GM18861 (cell line): ENCODE results near the gene CXorf58.
A peak's percentile ranks its signal among the peaks of the same experiment; 100 is the strongest.

ENCODE experiments used
- ATAC-seq: cut with Tn5 transposase; IDR thresholded peaks from one replicate; pipeline ENCODE4 v1.9.1; 2021; ENCODE audit not compliant: unreplicated experiment

Gene CXorf58

DNA sequence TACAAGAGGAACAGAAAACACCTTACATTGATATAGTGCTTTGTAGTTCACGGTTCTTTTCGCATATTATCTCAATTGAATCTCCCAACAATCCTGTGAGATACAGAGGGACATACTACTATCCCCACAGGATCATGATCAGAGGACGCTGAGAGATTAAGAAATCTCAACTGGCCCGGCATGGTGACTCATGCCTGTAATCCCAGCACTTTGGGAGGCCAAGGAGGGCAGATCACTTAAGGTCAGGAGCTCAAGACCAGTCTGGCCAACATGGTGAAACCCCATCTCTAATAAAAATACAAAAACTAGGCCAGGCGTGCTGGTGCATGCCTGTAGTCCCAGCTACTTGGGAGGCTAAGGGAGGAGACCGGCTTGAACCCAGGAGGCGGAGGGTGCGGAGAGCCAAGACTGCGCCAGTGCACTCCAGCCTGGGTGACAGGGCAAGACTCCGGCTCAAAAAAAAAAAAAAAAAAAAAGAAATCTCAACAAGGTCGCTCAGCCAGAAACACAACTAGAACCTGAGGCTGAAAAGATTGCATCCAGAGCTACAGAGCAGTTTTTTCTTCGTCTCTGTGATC, 7.5 kb upstream of the CXorf58 start:
- ATAC-seq: no peak

DNA sequence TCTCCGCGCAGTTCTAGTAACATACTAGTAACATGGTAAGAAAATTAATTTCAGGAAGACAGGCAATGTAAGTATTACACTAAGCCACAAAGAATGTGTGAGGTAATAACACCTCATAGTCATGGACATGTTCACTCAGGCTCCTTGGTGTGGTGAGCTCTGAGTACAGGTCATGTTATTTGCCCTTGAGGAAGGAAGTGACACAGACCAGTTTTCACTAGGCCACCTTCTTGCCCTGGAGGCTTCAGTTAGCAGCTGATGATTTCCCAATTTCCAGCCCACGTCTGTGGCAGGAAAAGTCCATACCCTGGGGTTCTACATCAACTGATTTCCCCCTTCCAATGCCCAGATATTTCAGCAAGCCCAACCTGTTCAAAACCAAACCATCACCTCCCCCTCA, 6.7 kb upstream of the CXorf58 start:
- peak; percentile 38 for ATAC-seq

DNA sequence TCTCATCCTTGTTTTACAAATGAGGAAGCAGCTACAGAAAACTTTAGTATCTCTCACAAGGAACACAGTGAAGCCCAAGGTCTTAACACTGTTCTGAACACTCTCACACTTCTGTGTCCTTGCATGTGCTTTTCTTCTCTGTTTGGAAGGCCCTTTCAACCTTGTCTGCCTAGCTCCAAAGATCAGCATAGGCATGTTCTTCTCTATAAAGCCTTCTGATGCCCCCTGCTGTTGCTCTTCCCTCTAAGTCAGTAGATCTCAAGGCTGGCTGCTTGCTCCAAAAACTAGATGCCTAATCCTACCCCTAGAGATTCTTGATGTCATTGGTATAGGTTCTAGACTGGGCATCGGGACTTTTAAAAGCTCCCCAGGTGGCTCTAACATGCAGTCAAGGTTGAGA, 6.0 kb upstream of the CXorf58 start:
- ATAC-seq: peak; percentile 46

DNA sequence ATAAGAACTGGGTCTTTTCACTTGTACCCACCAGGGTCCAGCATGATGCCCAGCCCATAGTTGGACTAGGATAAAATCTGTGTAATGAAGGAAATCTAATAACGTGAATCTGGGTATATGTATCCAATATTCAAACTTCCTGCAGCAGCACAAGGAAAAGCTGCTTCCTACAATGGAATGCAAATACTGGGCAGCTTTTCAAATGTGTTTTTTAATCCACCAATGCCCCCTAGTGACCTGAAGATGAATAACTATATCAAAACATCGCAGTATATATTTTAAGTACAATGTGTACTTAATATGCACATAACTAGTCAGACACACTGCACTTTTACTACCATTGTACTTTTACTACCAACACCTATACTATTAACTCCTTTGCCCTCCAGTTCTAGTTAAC, 5.4 kb upstream of the CXorf58 start:
- ATAC-seq: no peak

DNA sequence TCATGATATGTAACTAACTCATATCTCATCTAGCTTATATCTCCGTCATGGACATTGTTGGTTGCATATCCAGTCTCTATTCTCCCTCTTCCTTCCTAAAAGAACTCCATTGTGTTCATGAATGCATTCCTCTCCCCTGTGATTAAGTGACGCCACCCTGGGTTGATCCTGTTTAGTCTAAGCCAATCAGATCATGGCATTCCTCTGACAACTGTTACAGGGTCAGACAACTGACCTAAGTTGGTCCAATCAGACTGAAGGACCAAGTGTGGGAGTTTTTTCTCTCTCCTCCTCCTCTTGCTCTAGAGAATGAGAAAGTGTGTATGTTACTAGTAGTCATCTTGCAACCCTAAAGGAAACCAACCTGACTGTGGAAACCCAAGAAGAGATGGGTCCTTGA, 3.7 kb upstream of the CXorf58 start:
- ATAC-seq: no peak

DNA sequence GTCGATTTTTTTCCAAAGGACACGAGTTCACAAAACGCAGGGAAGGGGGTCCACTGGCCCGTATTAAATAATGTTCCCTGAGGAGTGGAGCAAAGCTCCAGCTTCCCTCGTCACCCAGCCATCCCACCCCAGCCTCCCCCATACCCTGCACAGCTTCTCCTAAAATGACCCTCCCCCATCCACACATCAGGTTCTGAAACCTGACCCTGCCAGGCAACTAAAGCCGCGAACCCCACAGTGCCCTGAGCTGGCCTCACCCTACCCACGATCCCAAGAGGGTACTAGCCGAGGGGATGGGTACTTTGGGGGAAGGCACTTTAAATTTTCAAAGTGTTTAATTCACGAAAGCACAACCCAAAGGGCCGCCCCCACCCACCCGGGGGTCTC, 702 bp upstream of the CXorf58 start:
- no peak for ATAC-seq

DNA sequence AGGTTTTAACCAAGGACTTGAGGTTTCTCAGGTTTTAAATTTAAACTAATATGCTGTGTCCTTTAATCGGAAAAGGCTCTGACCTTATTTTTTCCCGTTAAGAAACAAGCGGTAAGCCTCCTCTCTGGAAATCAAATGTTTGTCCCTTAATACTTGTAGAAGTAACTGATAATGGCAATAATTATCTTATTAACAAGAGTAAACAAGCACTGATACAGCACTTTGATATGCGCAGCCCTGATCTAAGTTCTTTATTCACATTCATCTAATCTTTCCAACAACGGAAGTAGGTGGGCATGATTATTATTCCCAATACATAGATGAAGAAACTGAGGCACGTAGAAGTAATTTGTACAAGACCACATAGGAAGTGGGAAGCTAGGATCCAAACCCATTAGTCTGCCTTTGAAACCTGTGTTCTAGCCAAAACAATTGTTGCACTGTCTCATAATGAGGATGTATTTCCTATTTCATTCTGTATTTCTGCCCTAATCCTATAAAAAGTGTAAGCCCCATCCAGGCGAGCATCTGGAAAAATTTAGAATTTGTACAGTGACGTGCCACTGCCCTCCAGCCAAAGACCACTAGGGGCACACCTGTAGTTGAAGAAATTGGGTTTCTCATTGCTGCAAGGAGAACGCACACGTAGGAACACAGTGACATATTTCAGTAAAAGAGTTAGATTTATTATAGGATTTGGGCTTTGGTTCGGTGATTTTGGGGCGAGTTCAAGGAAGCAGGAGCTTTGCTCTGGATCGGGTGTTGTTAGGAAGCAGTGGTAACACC, 606 bp downstream of the CXorf58 start:
- no peak for ATAC-seq

DNA sequence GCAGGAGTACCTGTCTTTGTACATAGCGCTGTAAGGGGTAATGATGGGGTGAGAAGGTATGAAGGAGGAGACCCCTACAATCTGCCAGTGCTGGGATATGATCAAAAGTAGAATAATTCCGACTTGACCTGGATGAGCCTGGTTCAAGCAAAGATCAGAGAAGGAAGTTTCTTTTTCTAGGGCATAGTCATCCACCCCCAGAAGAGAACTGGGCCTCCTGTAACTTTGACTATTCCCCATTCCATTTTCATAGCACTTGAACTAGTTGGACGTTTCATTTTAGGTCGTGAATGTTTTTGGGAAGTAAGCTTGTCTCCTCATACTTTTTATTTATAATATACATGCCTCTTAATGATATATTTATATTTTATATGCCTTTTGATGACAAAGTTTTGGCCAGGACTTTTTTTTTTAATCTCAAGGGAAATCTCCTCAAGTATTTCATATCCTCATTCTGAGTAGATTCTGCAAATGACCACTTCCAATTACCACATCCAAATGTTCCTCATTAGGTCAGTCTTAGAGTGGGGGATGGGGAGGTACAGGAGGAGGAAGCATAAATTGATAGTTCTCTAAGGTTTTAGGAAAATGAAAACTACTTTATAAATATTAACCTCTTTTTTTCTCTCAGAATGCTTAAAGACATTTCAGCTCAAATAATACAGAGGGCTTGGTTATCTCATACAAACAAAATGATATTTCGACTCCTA, 3.5 kb downstream of the CXorf58 start:
- ATAC-seq: no peak

DNA sequence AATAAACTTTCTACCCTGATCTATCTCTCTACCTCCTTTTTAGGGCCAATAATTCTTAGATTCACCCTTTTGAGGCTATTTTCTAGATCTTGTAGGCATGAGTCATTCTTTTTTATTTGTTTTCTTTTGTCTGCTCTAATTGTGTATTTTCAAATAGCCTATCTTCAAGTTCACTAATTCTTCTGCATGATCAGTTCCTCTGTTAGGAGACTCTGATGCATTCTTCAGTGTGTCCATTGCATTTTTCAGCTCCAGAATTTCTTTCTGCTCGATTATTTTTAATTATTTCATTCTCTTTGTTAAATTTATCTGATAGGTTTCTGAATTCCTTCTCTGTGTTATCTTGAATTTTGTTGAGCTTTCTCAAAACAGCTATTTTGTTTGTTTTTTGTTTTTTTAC, 11.3 kb downstream of the CXorf58 start:
- ATAC-seq: no peak

DNA sequence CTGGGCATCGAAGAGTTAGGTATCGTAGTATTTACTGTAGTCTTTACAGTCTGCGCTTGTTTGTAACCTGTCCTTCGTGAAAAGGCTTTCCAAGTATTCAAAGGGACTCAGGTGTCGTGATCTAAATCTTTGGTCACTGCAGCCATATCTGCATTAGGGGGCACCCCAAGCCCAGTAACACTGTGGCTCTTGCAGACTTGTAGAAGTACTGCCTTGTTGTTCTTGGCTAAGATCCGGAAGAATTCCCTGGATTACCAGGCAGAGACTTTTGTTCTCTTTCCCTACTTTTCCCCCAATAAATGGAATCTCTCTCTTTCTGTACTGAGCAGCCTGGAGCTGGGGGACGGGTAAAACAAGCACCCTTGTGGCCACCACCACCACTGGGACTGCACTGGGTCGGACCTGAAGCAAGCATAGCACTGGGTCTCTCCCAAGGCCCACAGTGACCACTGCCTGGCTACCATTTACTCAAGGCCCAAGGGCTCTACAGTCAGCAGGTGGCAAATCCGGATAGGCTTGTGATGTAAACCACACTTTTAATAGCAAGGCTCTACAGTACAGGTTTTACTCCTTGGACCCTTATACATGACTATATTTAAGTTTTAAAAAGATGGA, 12.0 kb downstream of the CXorf58 start:
- no peak for ATAC-seq

DNA sequence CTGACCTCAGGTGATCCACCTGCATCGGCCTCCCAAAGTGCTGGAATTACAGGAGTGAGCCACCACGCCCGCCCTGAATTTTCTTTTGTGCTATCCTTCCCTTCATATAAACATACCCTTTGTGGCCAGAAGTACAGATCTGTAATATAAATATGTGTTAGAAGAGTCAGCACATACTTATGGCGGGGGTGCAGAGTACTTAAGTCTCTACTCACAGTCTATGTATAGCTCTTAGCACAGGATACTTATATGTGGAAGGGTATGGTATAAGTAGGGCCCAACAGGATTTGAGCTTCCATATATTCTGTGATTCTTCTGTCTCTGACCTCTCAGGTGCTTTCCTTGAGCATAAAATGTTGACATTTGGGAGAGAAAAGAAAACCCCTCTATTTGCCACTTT, 18.2 kb downstream of the CXorf58 start:
- ATAC-seq: no peak

DNA sequence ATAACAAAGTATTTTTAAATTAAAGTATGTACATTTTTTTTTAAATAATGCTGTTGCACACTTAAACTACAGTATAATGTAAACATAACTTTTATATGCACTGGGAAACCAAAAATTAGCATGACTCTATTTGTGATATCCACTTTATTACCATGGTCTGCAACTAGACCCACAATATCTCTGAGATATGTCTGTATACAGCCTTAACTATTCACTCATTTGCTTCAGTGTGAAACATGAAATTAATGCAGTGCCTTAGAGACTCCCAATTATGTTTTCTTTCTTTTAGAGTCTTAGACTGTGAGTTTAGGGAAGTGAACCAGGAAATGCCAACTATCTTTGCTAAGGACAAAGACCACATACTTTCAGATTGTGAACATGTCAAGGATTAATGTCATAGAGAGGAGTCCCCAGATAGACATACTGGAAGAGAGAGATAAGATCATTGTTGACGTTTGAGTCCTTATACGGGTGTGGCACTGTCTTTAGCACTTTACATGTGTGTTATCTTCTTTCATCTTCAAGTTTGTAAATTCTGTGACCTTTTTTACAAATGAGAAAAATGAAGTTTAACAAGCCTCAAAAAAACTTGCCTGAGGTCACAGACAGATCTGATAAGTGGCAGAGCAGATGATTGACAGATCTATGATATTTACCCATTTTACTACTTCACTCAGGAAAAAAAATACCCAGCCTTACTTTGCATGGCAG, 23.2 kb downstream of the CXorf58 start:
- no peak for ATAC-seq

DNA sequence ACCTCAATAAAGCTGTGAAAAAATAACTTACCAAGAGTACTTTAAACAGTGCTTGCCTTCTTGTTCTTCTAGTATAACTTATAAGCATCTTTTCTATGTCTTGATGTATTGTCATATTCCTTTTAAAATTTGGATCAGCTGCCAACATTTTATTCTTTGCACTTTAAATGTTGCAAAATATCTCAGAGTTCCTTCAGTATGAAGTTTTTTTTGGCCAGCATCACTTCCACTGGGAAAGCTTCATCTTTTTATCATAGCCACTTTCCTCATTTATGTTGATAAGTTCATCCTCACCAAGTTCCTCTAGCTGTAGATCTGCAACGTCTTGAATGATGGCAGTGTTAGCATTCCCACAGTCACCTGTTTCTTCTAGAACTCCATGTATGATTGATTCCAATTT, 24.2 kb downstream of the CXorf58 start:
- no peak for ATAC-seq

DNA sequence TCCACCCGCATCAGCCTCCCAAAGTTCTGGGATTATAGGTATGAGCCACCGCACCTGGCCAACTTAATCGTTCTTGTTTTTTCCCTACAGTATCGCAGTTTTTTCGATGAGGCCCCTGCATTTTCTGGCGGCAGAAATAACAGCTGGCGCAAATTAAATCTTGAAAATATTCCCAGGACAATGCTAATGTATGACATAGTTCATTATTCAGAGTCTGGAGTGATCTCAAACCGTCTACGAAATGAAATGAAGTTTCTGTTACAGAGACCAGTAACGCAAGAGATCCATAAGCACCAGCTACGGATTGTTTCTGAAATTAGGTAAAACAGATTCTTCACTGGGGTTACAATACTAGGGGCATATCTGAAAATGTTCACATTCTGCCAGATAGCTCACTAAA, 27.3 kb downstream of the CXorf58 start:
- no peak for ATAC-seq

DNA sequence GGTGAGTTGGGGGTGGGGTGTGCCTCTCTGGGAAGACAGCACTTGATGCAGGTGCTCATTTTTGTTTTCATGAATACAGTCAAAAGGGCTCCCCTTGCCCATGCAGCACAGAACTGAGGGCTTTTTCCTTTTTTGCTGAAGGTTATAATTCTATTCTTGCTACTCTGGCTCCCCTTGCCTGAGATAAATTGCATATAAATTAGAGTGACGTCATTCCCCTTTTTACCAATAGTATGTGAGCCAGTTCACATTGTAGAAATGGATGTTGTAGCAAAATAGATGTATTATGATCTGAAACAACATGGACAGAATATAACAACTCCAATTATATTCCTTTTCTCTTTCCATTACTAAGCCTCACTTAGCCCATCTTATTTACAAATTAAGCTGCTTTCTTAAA, 28.4 kb downstream of the CXorf58 start:
- no peak for ATAC-seq

DNA sequence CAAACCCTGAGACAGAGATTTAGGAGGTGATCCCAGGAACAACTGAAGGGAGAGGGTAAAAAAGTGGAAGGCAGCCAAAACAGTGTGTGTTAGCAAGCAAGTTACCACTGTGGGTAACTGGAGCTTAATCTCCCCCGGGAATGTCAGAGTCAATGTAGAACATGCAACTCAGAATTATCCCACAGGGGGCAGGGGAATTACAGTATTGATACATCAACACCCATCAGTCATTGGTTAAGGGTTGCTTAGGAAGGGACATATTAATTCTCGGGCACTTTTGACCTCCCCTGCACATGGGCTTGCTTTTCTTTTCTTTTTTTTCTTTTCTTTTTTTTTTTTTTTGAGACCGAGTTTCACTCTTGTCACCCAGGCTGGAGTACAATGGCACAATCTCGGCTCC, 29.3 kb downstream of the CXorf58 start:
- no peak for ATAC-seq

DNA sequence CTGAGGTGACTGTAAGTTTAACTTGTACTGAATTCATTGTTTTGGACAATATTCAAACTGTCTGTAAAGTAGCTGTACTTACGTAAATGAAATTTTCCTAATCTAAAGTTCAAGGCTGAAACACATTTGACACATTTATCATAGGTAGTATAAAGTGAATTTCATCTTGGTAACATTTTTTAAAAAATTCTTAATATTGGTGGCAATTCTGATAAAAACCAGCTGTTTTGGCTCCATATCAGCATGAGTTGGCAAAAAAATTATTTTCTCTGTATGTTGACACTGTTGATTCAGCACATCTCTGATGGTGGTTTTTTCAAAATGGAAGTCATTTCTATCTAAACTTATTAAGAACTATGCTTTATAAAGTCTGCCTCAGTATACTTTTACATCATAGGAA, 30.9 kb downstream of the CXorf58 start:
- ATAC-seq: no peak

DNA sequence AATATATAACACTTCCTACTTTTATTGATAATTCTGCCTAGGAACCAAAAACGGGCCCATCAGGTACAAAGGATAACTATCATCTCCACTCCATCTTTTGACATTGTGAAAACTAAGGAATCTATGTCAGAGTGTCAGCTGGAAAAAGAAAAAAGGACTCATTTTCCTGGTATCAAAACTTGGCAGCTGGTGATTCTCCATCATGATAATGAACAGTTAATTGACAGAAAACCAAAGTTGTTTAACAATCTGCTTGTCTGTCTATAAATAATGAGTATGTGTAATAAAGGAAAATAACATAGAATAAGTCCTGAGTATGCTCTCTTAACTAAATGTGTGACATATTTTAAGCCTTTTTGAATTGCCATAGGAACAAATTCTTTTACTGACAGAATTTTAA, 31.4 kb downstream of the CXorf58 start:
- no peak for ATAC-seq

DNA sequence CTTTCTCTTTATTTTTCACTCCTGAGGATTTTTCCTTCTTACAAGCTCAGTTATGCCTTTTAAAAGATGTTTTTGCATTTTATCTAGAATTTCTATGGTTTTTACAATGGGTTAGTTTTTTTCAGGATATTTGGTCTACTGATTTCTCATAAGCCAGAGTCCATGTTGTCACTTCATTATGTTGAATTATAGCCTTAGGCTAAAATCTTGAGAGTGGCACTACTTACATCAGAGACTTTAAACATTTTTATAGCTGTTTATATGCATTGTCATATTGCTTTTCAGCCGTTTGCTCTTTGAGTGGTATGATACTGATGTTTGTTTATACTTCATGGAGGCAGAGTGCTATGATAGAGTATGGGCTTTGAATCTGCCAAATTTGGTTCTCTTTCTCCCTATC, 36.4 kb downstream of the CXorf58 start:
- ATAC-seq: no peak

DNA sequence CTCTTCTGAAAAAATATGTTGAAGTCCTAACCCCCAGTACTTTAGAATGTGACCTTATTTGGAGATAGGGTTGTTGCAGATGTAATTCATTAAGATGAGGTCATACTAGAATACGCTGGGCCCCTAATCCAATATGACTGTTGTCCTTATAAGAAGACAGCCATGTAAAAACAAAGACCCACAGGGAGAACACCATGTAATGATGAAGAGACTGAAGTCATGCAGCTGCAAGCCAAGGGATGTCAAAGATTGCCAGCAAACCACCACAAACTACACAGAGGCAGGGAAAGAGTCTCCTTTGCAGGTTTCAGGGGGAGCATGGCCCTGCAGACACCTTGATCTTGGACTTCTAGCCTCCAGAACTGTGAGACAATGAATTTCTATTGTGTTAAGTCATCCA, 37.4 kb downstream of the CXorf58 start:
- ATAC-seq: no peak

DNA sequence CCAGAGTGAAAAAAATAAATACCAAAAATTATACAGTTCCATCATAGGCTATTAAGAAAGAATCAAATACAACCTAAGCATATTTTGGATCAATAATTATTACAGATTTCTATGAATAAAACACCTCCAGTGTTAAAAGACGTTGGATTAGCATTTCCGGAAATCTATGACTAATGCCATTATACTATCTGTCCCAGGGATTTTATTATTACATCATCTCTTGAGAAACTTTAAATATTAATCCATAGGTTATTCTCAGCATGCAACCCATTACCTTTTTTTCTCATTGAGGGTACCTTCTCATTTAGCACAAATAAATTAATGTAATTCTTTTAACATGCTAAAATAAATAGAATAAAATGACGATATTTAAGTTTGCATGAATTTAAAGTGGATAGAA, 44.6 kb downstream of the CXorf58 start:
- ATAC-seq: no peak
